CD4-positive, alpha-beta memory T cell (primary cell): ENCODE measurements around the gene DIP2C. TPM values are rescaled to one million over a fixed set of nuclear protein-coding genes. Genes with fewer than 3 reads are reported as not detected.
A peak's percentile ranks its signal among the peaks of the same experiment; 100 is the strongest.
"Not testable (repeated sequence)": the region's sequence is repeated elsewhere in the genome, so short reads cannot be mapped to it uniquely, and the experiment has no call there.

Experiments used
- CTCF ChIA-PET: fragments of 350-600 bp; sonication (Branson Sonifier 250); formaldehyde crosslinking; loops from one replicate; lab custom pipeline; 2021; ENCODE audit warnings: inconsistent platforms; ENCODE audit not compliant: partially characterized antibody; lab: Charles Lee
- POLR2A ChIA-PET: fragments of 350-600 bp; sonication (Branson Sonifier 250); formaldehyde crosslinking; loops from one replicate; lab custom pipeline; 2021; ENCODE audit not compliant: partially characterized antibody; lab: Charles Lee
- DNase-seq, 5 donors: peaks; one replicate each; pipeline versions ENCODE4 v3.0.0 to v3.0.0-alpha.2; 2020 to 2022; ENCODE audit warnings: mixed read lengths in 1 of 5
- H3K27ac ChIP-seq: one replicate; pipeline ENCODE4 v1.7.0; 2013; ENCODE audit warnings: low read depth, low read length
- H3K27me3 ChIP-seq: 2 replicates; pipeline ENCODE4 v1.7.0; 2013; ENCODE audit warnings: mild to moderate bottlenecking, low read length, moderate library complexity; ENCODE audit not compliant: insufficient read depth
- H3K36me3 ChIP-seq: 2 replicates; pipeline ENCODE4 v1.7.0; 2013; ENCODE audit warnings: mild to moderate bottlenecking, low read length, moderate library complexity; ENCODE audit not compliant: insufficient read depth
- H3K4me1 ChIP-seq: 2 replicates; pipeline ENCODE4 v1.7.0; 2013; ENCODE audit warnings: mild to moderate bottlenecking, low read length, moderate library complexity; ENCODE audit not compliant: insufficient read depth
- H3K4me3 ChIP-seq, 2 donors: one replicate each; pipeline ENCODE4 v1.7.0; 2013; ENCODE audit warnings: low read length in 2 of 2, mild to moderate bottlenecking in 1 of 2
- H3K9me3 ChIP-seq, 2 donors: one replicate each; pipeline ENCODE4 v1.7.0; 2013; ENCODE audit warnings: low read length in 2 of 2, control low read depth in 1 of 2; ENCODE audit not compliant: control insufficient read depth in 1 of 2
- H3K27ac Mint-ChIP-seq, 7 donors: one replicate each; pipeline ENCODE4 v1.8.0; 2020 to 2021; ENCODE audit warnings: mixed read lengths in 7 of 7, mild to moderate bottlenecking in 6 of 7, inconsistent platforms in 3 of 7, moderate library complexity in 3 of 7
- H3K27me3 Mint-ChIP-seq, 2 donors: one replicate each; pipeline ENCODE4 v1.8.0; 2020 to 2021; ENCODE audit warnings: mixed read lengths in 2 of 2
- H3K36me3 Mint-ChIP-seq, 2 donors: one replicate each; pipeline ENCODE4 v1.8.0; 2020 to 2021; ENCODE audit warnings: mixed read lengths in 2 of 2, inconsistent platforms in 1 of 2, mild to moderate bottlenecking in 1 of 2
- H3K4me1 Mint-ChIP-seq, 4 donors: one replicate each; pipeline ENCODE4 v1.8.0; 2020 to 2021; ENCODE audit warnings: mixed read lengths in 4 of 4, mild to moderate bottlenecking in 1 of 4
- H3K4me3 Mint-ChIP-seq, 8 donors: one replicate each; pipeline ENCODE4 v1.8.0; 2020 to 2021; ENCODE audit warnings: mixed read lengths in 8 of 8, mild to moderate bottlenecking in 7 of 8, moderate library complexity in 6 of 8, inconsistent platforms in 3 of 8
- H3K9me3 Mint-ChIP-seq, 8 donors: one replicate each; pipeline ENCODE4 v1.8.0; 2020 to 2021; ENCODE audit warnings: mixed read lengths in 8 of 8, mild to moderate bottlenecking in 5 of 8, inconsistent platforms in 3 of 8, moderate library complexity in 1 of 8
- intact Hi-C: fragments of 100-400 bp; cut with micrococcal nuclease; formaldehyde crosslinking; loops from one replicate; pipeline ENCODE4 v1.15.1; 2023
- polyA plus RNA-seq, 2 donors: library from polyadenylated mRNA; unstranded; fragments of 300-500 nt; fragmentation: Illumina TruSeq; gene quantifications; one replicate each; pipeline ENCODE4 v1.2.3, GENCODE V29; 2021
- total RNA-seq, 2 experiments: library from RNA; stranded (reverse); gene quantifications; one replicate each; pipeline ENCODE4 v1.2.3, GENCODE V29; 2021

Gene DIP2C
- total and polyA plus RNA-seq, 4 experiments from 2014 or later: 1.1 to 6.0 (median 3.9) TPM

- peak overlapping the region in 1 of 8 donors; percentile 20 for H3K4me3 Mint-ChIP-seq
- intact Hi-C loops: no loop called here
These were observed 336.8 kb downstream of the DIP2C start for GRCh38 chr10:352476-353235.

DNA sequence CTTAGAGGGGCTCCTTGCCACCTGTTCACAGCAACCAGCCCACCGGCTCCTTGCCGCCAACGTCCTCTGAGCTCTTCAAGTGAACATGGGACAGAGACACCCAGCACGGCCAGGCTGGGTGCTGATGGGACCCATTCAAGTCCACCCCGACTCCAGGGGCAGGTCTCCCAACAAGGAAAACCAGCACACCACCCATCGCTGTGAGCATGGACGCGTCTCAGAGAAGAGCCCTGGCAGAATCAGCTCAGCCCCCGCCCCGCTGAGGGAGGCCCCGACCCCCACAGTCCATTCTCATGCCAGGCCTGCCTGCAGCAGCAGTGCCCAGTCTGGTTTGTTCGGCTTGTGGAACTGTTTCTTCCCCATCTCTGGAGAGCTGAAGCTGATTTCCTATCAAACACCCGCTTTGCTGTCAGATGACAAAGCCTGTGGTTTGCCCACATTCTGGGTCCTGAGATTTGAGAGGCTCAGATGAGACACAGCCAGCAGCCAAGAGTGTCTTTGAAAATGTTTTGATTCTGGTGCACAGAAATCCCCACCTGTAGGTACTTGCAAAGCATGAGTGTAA lies 337.6 kb downstream of the DIP2C start:
- Mint-ChIP-seq H3K4me1 (peaks cover 9 to 23% (median 15%) of the 10 kb centered on the region in 4 donors), H3K27ac (peak overlapping the region in 4 of 7 donors; percentile 9 to 64 (median 33)), H3K36me3 (peaks cover 9 to 17% of the 10 kb centered on the region in 2 donors), H3K27me3 (no peaks in the 10 kb centered on the region), H3K4me3 (peak overlapping the region in 1 of 8 donors; percentile 9), H3K9me3 (no peaks in the 10 kb centered on the region)
- Histone ChIP-seq H3K4me1 (peaks cover 6% of the 10 kb centered on the region), H3K9me3 (no peaks in the 10 kb centered on the region), H3K36me3 (no peaks in the 10 kb centered on the region), H3K27ac (no peak overlapping the region), H3K27me3 (no peaks in the 10 kb centered on the region), H3K4me3 (no peak overlapping the region)
- CTCF ChIA-PET: no interaction called here
- DNase-seq: peak in 4 of 5 donors; percentile 4 to 26 (median 8)
- intact Hi-C loops: no loop called here
- POLR2A ChIA-PET: interaction anchor here (1.2 kb wide), 1 partner anchor 18 kb away, joined by 4 read pairs; no protein-coding TSS in a partner anchor

More at GRCh38 chr10:352476-353235, 336.8 kb downstream of the DIP2C start:
- Mint-ChIP-seq H3K27me3 (no peaks in the 10 kb centered on the region), H3K4me1 (peaks cover 9 to 23% (median 15%) of the 10 kb centered on the region in 4 donors), H3K27ac (peak overlapping the region in 4 of 7 donors; percentile 3 to 64 (median 22)), H3K36me3 (peaks cover 9 to 19% of the 10 kb centered on the region in 2 donors), H3K9me3 (no peaks in the 10 kb centered on the region)
- Histone ChIP-seq H3K4me1 (peaks cover 6% of the 10 kb centered on the region), H3K27me3 (no peaks in the 10 kb centered on the region), H3K27ac (no peak overlapping the region), H3K4me3 (no peak overlapping the region), H3K9me3 (no peaks in the 10 kb centered on the region), H3K36me3 (no peaks in the 10 kb centered on the region)
- no peak for DNase-seq
- POLR2A ChIA-PET: interaction anchor here (1.2 kb wide), 1 partner anchor 19 kb away, joined by 4 read pairs; no protein-coding TSS in a partner anchor
- CTCF ChIA-PET: no interaction called here

- H3K4me3 Mint-ChIP-seq: no peak overlapping the region
- H3K4me1 ChIP-seq: peaks cover 6% of the 10 kb centered on the region
- H3K4me1 Mint-ChIP-seq: peaks cover 9 to 23% (median 15%) of the 10 kb centered on the region in 4 donors
- no peaks in the 10 kb centered on the region for H3K27me3 Mint-ChIP-seq
- H3K9me3 ChIP-seq: no peaks in the 10 kb centered on the region
- H3K4me3 ChIP-seq: no peak overlapping the region
- DNase-seq: no peak
- H3K27me3 ChIP-seq: no peaks in the 10 kb centered on the region
- H3K27ac ChIP-seq: no peak overlapping the region
- intact Hi-C loops: no loop called here
- peaks cover 9 to 17% of the 10 kb centered on the region in 2 donors for H3K36me3 Mint-ChIP-seq
- no peaks in the 10 kb centered on the region for H3K36me3 ChIP-seq
- H3K9me3 Mint-ChIP-seq: no peaks in the 10 kb centered on the region
- POLR2A ChIA-PET: interaction anchor here (1.2 kb wide), 1 partner anchor 17 kb away, joined by 4 read pairs; no protein-coding TSS in a partner anchor
- peak overlapping the region in 2 of 7 donors; percentile 42 to 68 for H3K27ac Mint-ChIP-seq
- CTCF ChIA-PET: no interaction called here
These were observed 338.4 kb downstream of the DIP2C start for GRCh38 chr10:350981-351501.

GRCh38 chr10:349081-349480 lies 340.4 kb downstream of the DIP2C start:
- POLR2A ChIA-PET: no interaction called here
- DNase-seq: no peak
- Histone ChIP-seq H3K36me3 (no peaks in the 10 kb centered on the region), H3K9me3 (no peaks in the 10 kb centered on the region), H3K27ac (no peak overlapping the region), H3K4me1 (peaks cover 6% of the 10 kb centered on the region), H3K27me3 (no peaks in the 10 kb centered on the region), H3K4me3 (no peak overlapping the region)
- intact Hi-C loops: no loop called here
- Mint-ChIP-seq H3K9me3 (no peaks in the 10 kb centered on the region), H3K4me1 (peaks cover 7 to 23% (median 12%) of the 10 kb centered on the region in 4 donors), H3K27ac (no peak overlapping the region), H3K4me3 (no peak overlapping the region), H3K36me3 (peaks cover 3 to 12% of the 10 kb centered on the region in 2 donors), H3K27me3 (no peaks in the 10 kb centered on the region)
- CTCF ChIA-PET: no interaction called here

GRCh38 chr10:348456-348855 lies 341.0 kb downstream of the DIP2C start:
- Histone ChIP-seq H3K4me3 (no peak overlapping the region), H3K36me3 (no peaks in the 10 kb centered on the region), H3K27me3 (no peaks in the 10 kb centered on the region), H3K4me1 (peaks cover 6% of the 10 kb centered on the region), H3K27ac (no peak overlapping the region), H3K9me3 (no peaks in the 10 kb centered on the region)
- intact Hi-C loops: no loop called here
- ChIA-PET CTCF (interaction anchor here (1.5 kb wide), 1 partner anchor 118 kb away, joined by 3 read pairs; no protein-coding TSS in a partner anchor), POLR2A (no interaction called here)
- H3K4me3 Mint-ChIP-seq: no peak overlapping the region
- no peaks in the 10 kb centered on the region for H3K9me3 Mint-ChIP-seq
- H3K27me3 Mint-ChIP-seq: no peaks in the 10 kb centered on the region
- DNase-seq: no peak
- peaks cover 7 to 10% of the 10 kb centered on the region in 2 donors for H3K36me3 Mint-ChIP-seq
- peaks cover 7 to 23% (median 12%) of the 10 kb centered on the region in 4 donors for H3K4me1 Mint-ChIP-seq
- H3K27ac Mint-ChIP-seq: no peak overlapping the region

DNA sequence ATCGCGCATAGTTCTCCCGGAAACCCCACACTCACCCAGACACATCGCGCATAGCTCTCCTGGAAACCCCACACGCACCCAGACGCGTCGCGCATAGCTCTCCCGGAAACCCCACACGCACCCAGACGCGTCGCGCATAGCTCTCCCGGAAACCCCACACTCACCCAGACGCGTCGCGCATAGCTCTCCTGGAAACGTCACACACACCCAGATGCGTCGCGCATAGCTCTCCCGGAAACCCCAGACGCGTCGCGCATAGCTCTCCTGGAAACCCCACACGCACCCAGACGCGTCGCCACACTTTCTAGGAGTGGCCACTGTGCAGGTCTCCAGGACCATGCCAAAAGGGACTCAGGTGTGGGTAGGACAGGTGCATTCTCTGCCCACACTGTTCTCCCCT lies 341.7 kb downstream of the DIP2C start:
- Mint-ChIP-seq H3K36me3 (peaks cover 8 to 13% of the 10 kb centered on the region in 2 donors), H3K4me1 (peaks cover 7 to 21% (median 11%) of the 10 kb centered on the region in 4 donors), H3K27ac (peak overlapping the region in 1 of 7 donors; percentile 7)
- H3K9me3 ChIP-seq, POLR2A ChIA-PET, H3K27ac ChIP-seq, H3K27me3 ChIP-seq, intact Hi-C loops, H3K4me3 ChIP-seq, DNase-seq, H3K4me3 Mint-ChIP-seq, H3K9me3 Mint-ChIP-seq, H3K27me3 Mint-ChIP-seq, H3K36me3 ChIP-seq, H3K4me1 ChIP-seq: not testable (repeated sequence)
- CTCF ChIA-PET: interaction anchor here (1.5 kb wide), 1 partner anchor 118 kb away, joined by 3 read pairs; no protein-coding TSS in a partner anchor

DNA sequence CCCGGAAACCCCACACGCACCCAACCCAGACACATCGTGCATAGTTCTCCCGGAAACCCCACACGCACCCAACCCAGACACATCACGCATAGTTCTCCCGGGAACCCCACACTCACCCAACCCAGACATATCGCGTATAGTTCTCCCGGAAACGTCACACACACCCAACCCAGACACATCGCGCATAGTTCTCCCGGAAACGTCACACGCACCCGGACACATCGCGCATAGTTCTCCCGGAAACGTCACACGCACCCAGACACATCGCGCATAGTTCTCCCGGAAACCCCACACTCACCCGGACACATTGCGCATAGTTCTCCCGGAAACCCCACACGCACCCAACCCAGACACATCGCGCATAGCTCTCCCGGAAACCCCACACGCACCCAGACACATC lies 342.3 kb downstream of the DIP2C start:
- intact Hi-C loops, H3K4me3 Mint-ChIP-seq, POLR2A ChIA-PET, H3K27ac ChIP-seq, H3K36me3 ChIP-seq, DNase-seq, H3K4me1 ChIP-seq, H3K27ac Mint-ChIP-seq, H3K27me3 ChIP-seq, H3K9me3 ChIP-seq, H3K9me3 Mint-ChIP-seq, H3K27me3 Mint-ChIP-seq, H3K4me3 ChIP-seq: not testable (repeated sequence)
- CTCF ChIA-PET: interaction anchor here (1.5 kb wide), 1 partner anchor 117 kb away, joined by 3 read pairs; no protein-coding TSS in a partner anchor
- Mint-ChIP-seq H3K4me1 (peaks cover 2 to 16% (median 7%) of the 10 kb centered on the region in 4 donors), H3K36me3 (peaks cover 8 to 12% of the 10 kb centered on the region in 2 donors)
